ENCODE data around the gene PCSK5. TPM values are rescaled to one million over a fixed set of nuclear protein-coding genes. Genes with fewer than 3 reads are reported as not detected.

The PCSK5 gene
- polyA plus RNA-seq, 2 donors: 4.2 to 6.1 TPM

- Histone ChIP-seq H3K36me3 (ENCODE audit: control insufficient read depth in 2 of 2, insufficient read depth in 2 of 2, low read length in 1 of 2) (peaks cover 2% of the 10 kb centered on the region in 2 donors), H3K4me3 (ENCODE audit: low read depth in 1 of 2, low read length in 2 of 2) (no peak overlapping the region), H3K27ac (ENCODE audit: low read depth in 2 of 2, low read length in 1 of 2) (peak overlapping the region in 1 of 2 donors; percentile 8), H3K27me3 (ENCODE audit: control insufficient read depth in 1 of 2, insufficient read depth in 2 of 2, low read length in 2 of 2) (no peaks in the 10 kb centered on the region), H3K4me1 (ENCODE audit: control insufficient read depth in 2 of 2, insufficient read depth in 2 of 2, low read length in 1 of 2) (no peaks in the 10 kb centered on the region), H3K9me3 (ENCODE audit: control insufficient read depth in 2 of 2, insufficient read depth in 1 of 2, low read depth in 1 of 2, low read length in 1 of 2) (no peaks in the 10 kb centered on the region)
- 40 to 44% methylated on average over 3 of the region's 3 CpGs for WGBS, 2 donors
These were observed 40.4 kb downstream of the PCSK5 start for GRCh38 chr9:75930730-75931321.

GRCh38 chr9:75933982-75934381 is 43.5 kb downstream of the PCSK5 start:
- Histone ChIP-seq H3K27ac (ENCODE audit: low read depth in 2 of 2, low read length in 1 of 2) (no peak overlapping the region), H3K36me3 (ENCODE audit: control insufficient read depth in 2 of 2, insufficient read depth in 2 of 2, low read length in 1 of 2) (peaks cover 2% of the 10 kb centered on the region in 2 donors), H3K4me1 (ENCODE audit: control insufficient read depth in 2 of 2, insufficient read depth in 2 of 2, low read length in 1 of 2) (no peaks in the 10 kb centered on the region), H3K27me3 (ENCODE audit: control insufficient read depth in 1 of 2, insufficient read depth in 2 of 2, low read length in 2 of 2) (no peaks in the 10 kb centered on the region), H3K9me3 (ENCODE audit: control insufficient read depth in 2 of 2, insufficient read depth in 1 of 2, low read depth in 1 of 2, low read length in 1 of 2) (no peaks in the 10 kb centered on the region), H3K4me3 (ENCODE audit: low read depth in 1 of 2, low read length in 2 of 2) (no peak overlapping the region)
- 85 to 96% methylated on average over 7 of the region's 7 CpGs for WGBS, 2 donors

- Histone ChIP-seq H3K27ac (ENCODE audit: low read depth in 2 of 2, low read length in 1 of 2) (no peak overlapping the region), H3K4me3 (ENCODE audit: low read depth in 1 of 2, low read length in 2 of 2) (no peak overlapping the region), H3K27me3 (ENCODE audit: control insufficient read depth in 1 of 2, insufficient read depth in 2 of 2, low read length in 2 of 2) (no peaks in the 10 kb centered on the region), H3K9me3 (ENCODE audit: control insufficient read depth in 2 of 2, insufficient read depth in 1 of 2, low read depth in 1 of 2, low read length in 1 of 2) (no peaks in the 10 kb centered on the region), H3K36me3 (ENCODE audit: control insufficient read depth in 2 of 2, insufficient read depth in 2 of 2, low read length in 1 of 2) (peaks cover 2% of the 10 kb centered on the region in 2 donors), H3K4me1 (ENCODE audit: control insufficient read depth in 2 of 2, insufficient read depth in 2 of 2, low read length in 1 of 2) (no peaks in the 10 kb centered on the region)
- 35 to 41% methylated on average over 2 of the region's 2 CpGs for WGBS, 2 donors
These were observed 45.1 kb downstream of the PCSK5 start for GRCh38 chr9:75935591-75935990.

GRCh38 chr9:75937521-75938258 is 47.2 kb downstream of the PCSK5 start:
- Histone ChIP-seq H3K27ac (ENCODE audit: low read depth in 2 of 2, low read length in 1 of 2) (no peak overlapping the region), H3K36me3 (ENCODE audit: control insufficient read depth in 2 of 2, insufficient read depth in 2 of 2, low read length in 1 of 2) (peaks cover 2% of the 10 kb centered on the region in 2 donors), H3K27me3 (ENCODE audit: control insufficient read depth in 1 of 2, insufficient read depth in 2 of 2, low read length in 2 of 2) (no peaks in the 10 kb centered on the region), H3K9me3 (ENCODE audit: control insufficient read depth in 2 of 2, insufficient read depth in 1 of 2, low read depth in 1 of 2, low read length in 1 of 2) (no peaks in the 10 kb centered on the region), H3K4me3 (ENCODE audit: low read depth in 1 of 2, low read length in 2 of 2) (no peak overlapping the region), H3K4me1 (ENCODE audit: control insufficient read depth in 2 of 2, insufficient read depth in 2 of 2, low read length in 1 of 2) (no peaks in the 10 kb centered on the region)
- WGBS, 2 donors: 83 to 88% methylated on average over 7 of the region's 7 CpGs

- Histone ChIP-seq H3K9me3 (ENCODE audit: control insufficient read depth in 2 of 2, insufficient read depth in 1 of 2, low read depth in 1 of 2, low read length in 1 of 2) (no peaks in the 10 kb centered on the region), H3K4me3 (ENCODE audit: low read depth in 1 of 2, low read length in 2 of 2) (no peak overlapping the region), H3K27ac (ENCODE audit: low read depth in 2 of 2, low read length in 1 of 2) (no peak overlapping the region), H3K27me3 (ENCODE audit: control insufficient read depth in 1 of 2, insufficient read depth in 2 of 2, low read length in 2 of 2) (no peaks in the 10 kb centered on the region), H3K36me3 (ENCODE audit: control insufficient read depth in 2 of 2, insufficient read depth in 2 of 2, low read length in 1 of 2) (no peaks in the 10 kb centered on the region), H3K4me1 (ENCODE audit: control insufficient read depth in 2 of 2, insufficient read depth in 2 of 2, low read length in 1 of 2) (no peaks in the 10 kb centered on the region)
- WGBS, 2 donors: 79 to 81% methylated on average over 1 of the region's 1 CpG
These were observed 48.5 kb downstream of the PCSK5 start for GRCh38 chr9:75938946-75939345.

GRCh38 chr9:75939536-75940111 is 49.2 kb downstream of the PCSK5 start:
- H3K27me3 ChIP-seq (ENCODE audit: control insufficient read depth in 1 of 2, insufficient read depth in 2 of 2, low read length in 2 of 2): no peaks in the 10 kb centered on the region
- no peak overlapping the region for H3K4me3 ChIP-seq (ENCODE audit: low read depth in 1 of 2, low read length in 2 of 2)
- no peaks in the 10 kb centered on the region for H3K36me3 ChIP-seq (ENCODE audit: control insufficient read depth in 2 of 2, insufficient read depth in 2 of 2, low read length in 1 of 2)
- H3K27ac ChIP-seq (ENCODE audit: low read depth in 2 of 2, low read length in 1 of 2): no peak overlapping the region
- H3K4me1 ChIP-seq (ENCODE audit: control insufficient read depth in 2 of 2, insufficient read depth in 2 of 2, low read length in 1 of 2): no peaks in the 10 kb centered on the region
- 81 to 85% methylated on average over 7 of the region's 7 CpGs for WGBS, 2 donors
- H3K9me3 ChIP-seq (ENCODE audit: control insufficient read depth in 2 of 2, insufficient read depth in 1 of 2, low read depth in 1 of 2, low read length in 1 of 2): no peaks in the 10 kb centered on the region

- Histone ChIP-seq H3K4me3 (ENCODE audit: low read depth in 1 of 2, low read length in 2 of 2) (no peak overlapping the region), H3K27ac (ENCODE audit: low read depth in 2 of 2, low read length in 1 of 2) (no peak overlapping the region), H3K9me3 (ENCODE audit: control insufficient read depth in 2 of 2, insufficient read depth in 1 of 2, low read depth in 1 of 2, low read length in 1 of 2) (no peaks in the 10 kb centered on the region), H3K4me1 (ENCODE audit: control insufficient read depth in 2 of 2, insufficient read depth in 2 of 2, low read length in 1 of 2) (no peaks in the 10 kb centered on the region), H3K36me3 (ENCODE audit: control insufficient read depth in 2 of 2, insufficient read depth in 2 of 2, low read length in 1 of 2) (no peaks in the 10 kb centered on the region), H3K27me3 (ENCODE audit: control insufficient read depth in 1 of 2, insufficient read depth in 2 of 2, low read length in 2 of 2) (no peaks in the 10 kb centered on the region)
- 64 to 78% methylated on average over 7 of the region's 7 CpGs for WGBS, 2 donors
These were observed 50.6 kb downstream of the PCSK5 start for GRCh38 chr9:75941066-75941465.

GRCh38 chr9:75941577-75942311 is 51.3 kb downstream of the PCSK5 start:
- H3K27ac ChIP-seq (ENCODE audit: low read depth in 2 of 2, low read length in 1 of 2): no peak overlapping the region

GRCh38 chr9:75946766-75947165 is 56.3 kb downstream of the PCSK5 start:
- 83 to 91% methylated on average over 6 of the region's 6 CpGs for WGBS, 2 donors

More at GRCh38 chr9:75941577-75942311, 51.3 kb downstream of the PCSK5 start:
- no peaks in the 10 kb centered on the region for H3K4me1 ChIP-seq (ENCODE audit: control insufficient read depth in 2 of 2, insufficient read depth in 2 of 2, low read length in 1 of 2)
- no peaks in the 10 kb centered on the region for H3K9me3 ChIP-seq (ENCODE audit: control insufficient read depth in 2 of 2, insufficient read depth in 1 of 2, low read depth in 1 of 2, low read length in 1 of 2)
- no peak overlapping the region for H3K4me3 ChIP-seq (ENCODE audit: low read depth in 1 of 2, low read length in 2 of 2)
- H3K27me3 ChIP-seq (ENCODE audit: control insufficient read depth in 1 of 2, insufficient read depth in 2 of 2, low read length in 2 of 2): no peaks in the 10 kb centered on the region
- WGBS, 2 donors: 68 to 84% methylated on average over 16 of the region's 16 CpGs
- no peaks in the 10 kb centered on the region for H3K36me3 ChIP-seq (ENCODE audit: control insufficient read depth in 2 of 2, insufficient read depth in 2 of 2, low read length in 1 of 2)

More at GRCh38 chr9:75946766-75947165, 56.3 kb downstream of the PCSK5 start:
- Histone ChIP-seq H3K27me3 (ENCODE audit: control insufficient read depth in 1 of 2, insufficient read depth in 2 of 2, low read length in 2 of 2) (no peaks in the 10 kb centered on the region), H3K4me1 (ENCODE audit: control insufficient read depth in 2 of 2, insufficient read depth in 2 of 2, low read length in 1 of 2) (peaks cover 0 to 2% of the 10 kb centered on the region in 2 donors), H3K27ac (ENCODE audit: low read depth in 2 of 2, low read length in 1 of 2) (no peak overlapping the region), H3K36me3 (ENCODE audit: control insufficient read depth in 2 of 2, insufficient read depth in 2 of 2, low read length in 1 of 2) (no peaks in the 10 kb centered on the region), H3K9me3 (ENCODE audit: control insufficient read depth in 2 of 2, insufficient read depth in 1 of 2, low read depth in 1 of 2, low read length in 1 of 2) (no peaks in the 10 kb centered on the region), H3K4me3 (ENCODE audit: low read depth in 1 of 2, low read length in 2 of 2) (no peak overlapping the region)

Data from esophagus (tissue), 2 donors.